GF-D8 (cell line): ENCODE measurements around the gene SLC24A3.

Experiments
- DNase-seq: peaks from one replicate; lab custom pipeline; 2025; lab: John Stamatoyannopoulos, UW

Gene SLC24A3

GRCh38 chr20:19594896-19595295, 382.5 kb downstream of the SLC24A3 start:
- no peak for DNase-seq

DNA sequence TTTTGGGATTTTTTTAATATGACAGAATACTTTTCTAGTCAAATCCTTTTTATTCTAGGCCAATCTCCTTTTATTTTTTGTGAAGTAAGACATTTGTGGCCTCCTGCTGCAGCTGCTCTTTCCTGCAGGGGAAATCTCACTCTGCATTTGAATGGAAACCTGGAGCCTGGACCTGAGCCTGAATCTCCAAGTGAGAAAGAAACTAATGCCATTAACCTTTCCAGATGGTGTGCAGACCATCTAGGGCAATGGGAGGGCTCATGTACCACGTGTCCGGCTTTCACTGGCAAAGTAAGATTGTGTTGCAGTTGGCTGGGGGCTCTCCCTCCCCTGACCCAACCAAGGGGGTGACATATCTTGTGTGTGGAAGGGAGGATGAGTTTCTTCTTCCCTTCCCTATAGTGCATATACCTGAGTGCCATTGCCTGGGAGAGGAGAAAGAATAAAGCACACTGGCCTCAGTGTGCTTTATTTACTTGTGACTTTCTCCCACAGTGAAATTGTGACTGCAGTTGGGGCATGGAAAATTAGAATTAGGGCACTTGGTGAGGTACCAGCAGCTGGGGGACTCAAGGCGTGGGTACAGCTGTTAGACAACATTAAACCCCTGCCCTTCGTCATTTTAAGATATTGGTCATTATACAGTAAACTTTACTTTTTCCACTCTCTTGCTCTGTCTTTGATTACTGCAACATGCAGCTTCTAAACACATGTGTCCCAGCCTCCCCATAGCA, 385.8 kb downstream of the SLC24A3 start:
- DNase-seq: no peak

- DNase-seq: no peak
Measured at GRCh38 chr20:19599200-19599599, 386.8 kb downstream of the SLC24A3 start.

DNA sequence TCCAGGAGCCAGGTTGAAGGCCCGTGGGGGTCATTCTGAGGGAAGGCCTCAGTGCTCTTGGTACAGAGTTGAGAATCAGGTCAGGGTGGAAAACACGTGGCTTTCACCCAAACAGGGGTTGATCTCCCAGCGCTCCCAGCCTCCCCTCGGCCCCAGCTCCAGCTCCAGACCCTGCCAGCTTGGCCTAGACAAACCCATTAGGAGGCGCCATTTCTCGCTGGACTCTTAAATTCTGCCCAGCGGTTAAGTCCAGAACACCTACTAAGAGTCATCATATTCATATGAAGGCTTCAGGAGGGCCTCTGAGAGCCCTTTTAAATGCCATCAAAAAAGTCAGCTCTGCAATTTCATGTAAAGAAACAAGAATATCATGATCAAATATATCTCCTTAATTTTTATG, 387.6 kb downstream of the SLC24A3 start:
- no peak for DNase-seq

- DNase-seq: no peak
Measured at GRCh38 chr20:19601126-19601810, 388.8 kb downstream of the SLC24A3 start.

- DNase-seq: no peak
Measured at GRCh38 chr20:19602675-19603375, 390.4 kb downstream of the SLC24A3 start.

- no peak for DNase-seq
Measured at GRCh38 chr20:19603376-19603750, 390.9 kb downstream of the SLC24A3 start.

DNA sequence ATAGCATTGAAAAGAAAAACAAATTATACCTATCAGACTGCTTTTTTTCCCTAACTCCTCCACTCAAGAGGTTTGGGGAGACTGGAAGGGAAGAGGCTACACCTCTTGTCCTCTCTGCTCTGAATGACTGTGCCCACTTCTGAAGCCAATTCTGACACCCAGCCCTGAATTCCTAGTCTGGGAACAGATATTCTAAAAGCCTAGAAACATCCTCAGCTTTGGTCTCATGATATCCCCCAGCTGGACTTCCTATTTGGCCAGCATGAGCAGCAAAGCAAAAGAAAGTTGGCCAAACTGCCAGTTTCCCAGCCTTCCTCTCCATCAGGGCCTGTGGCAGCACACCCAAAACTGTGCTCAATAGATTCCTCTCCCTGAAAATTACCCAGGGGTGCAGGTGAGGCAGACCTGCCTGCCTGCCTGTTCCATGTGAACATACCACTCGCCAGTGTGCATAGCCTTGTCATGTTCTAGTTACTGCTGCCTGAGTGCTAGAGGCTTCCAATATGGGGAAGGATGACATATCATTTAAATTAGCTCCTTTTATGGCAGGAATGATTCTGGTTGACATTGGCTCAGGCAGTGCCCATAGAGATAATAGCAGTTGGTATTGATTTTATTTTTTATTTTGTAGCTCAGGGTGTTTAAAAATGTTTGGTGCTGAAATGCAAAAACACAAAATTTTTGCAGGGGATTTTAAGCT, 393.5 kb downstream of the SLC24A3 start:
- no peak for DNase-seq

DNA sequence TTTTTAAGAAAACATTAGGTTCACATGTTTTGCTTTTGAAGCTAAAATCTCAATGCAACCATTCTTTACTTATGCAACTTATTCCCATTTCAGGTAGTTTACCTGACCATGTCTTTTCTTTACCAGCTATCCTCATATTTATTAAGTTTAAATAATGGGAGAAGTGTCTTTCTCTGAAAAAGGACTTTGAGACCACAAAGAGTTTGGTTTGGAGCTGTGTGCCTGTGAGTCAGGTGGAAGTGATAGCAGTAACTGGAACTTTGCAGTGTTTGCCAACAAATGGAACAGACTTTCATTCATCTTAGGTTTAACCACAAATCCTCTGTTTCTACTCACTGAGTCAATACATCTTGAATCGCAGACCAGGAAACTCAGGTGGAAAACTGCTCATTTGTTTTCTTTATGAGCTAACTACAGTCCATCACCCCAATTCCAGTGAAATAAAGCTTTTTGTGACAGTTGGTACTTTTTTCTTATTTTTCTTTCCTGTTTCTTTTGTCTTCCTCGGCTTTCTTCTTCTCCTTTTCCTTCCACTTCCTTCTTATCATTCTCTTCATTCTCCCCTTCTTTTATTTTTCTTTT, 397.3 kb downstream of the SLC24A3 start:
- DNase-seq: no peak

DNA sequence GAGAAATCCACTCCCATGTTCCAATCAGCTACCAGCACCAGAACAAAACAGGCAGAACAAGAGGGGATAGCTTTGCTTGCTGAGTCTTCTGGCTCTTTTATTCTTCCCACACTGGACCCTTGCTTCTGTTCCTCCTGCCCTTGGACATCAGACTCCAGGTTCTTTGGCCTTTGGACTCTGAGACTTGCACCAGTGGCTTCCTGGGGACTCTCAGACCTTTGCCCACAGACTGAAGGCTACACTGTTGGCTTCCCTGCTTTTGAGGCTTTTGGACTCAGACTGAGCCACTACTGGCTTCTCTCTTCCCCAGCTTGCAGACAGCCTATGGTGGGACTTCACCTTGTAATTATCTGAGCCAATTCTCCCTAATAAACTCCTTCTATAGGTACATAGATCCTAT, 403.2 kb downstream of the SLC24A3 start:
- DNase-seq: no peak

GRCh38 chr20:19616081-19616480, 403.6 kb downstream of the SLC24A3 start:
- DNase-seq: no peak

- no peak for DNase-seq
Measured at GRCh38 chr20:19616620-19617019, 404.2 kb downstream of the SLC24A3 start.

GRCh38 chr20:19617256-19617655, 404.8 kb downstream of the SLC24A3 start:
- no peak for DNase-seq

GRCh38 chr20:19618711-19619110, 406.3 kb downstream of the SLC24A3 start:
- DNase-seq: no peak

- no peak for DNase-seq
Measured at GRCh38 chr20:19619904-19620430, 407.5 kb downstream of the SLC24A3 start.

GRCh38 chr20:19620446-19620845, 408.0 kb downstream of the SLC24A3 start:
- DNase-seq: no peak

DNA sequence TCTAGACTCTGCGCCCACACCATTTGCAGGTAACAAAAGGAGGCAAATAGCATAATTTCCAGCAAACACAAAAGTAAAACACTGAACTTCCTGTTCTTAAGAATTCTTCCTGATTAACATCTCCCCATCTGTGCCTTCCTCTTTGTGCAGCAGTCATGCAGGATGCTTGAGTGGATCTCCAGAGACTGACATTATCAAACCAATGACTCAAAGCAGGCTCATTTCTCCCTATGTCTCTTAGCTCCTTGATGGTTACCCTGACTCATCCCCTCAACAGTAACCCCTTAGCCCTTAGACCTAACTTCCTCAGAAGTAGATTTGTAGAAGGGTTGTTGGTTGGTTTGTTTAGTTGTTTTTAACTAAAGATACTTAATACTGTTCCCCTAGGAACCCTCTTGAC, 408.6 kb downstream of the SLC24A3 start:
- no peak for DNase-seq

DNA sequence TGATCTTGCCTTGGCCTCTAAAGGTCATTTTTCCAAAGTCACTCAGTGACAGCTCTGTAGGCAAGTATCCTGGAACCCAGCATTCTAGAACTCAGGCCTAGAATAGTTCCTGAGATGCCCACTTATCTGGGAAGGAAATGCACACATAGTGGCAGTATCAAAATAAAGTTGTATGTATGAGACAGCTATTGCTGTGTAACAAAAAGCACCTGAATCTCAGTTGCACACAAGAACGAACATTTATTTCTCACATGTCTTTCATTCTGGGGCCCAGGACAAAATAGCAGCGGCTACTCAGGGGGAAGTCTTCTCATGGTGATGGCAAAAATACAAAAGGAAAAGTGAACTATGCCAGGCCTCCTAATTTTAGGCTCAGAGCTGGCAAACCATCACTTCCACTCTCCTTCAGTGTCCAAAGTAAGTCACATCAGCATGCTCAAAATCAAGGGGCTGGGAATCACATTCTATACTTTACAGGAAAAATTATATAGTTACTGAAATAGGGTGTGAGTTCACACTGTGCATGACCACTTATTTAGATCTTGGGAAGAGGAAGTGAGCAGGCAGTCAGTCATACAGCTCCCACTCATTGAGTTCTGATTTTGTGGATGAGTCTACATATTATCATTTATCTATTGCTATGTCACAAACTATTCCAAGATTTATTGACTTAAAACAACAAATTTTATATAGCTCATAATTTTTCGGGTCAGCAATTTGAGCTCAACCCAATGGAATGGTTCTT, 412.0 kb downstream of the SLC24A3 start:
- no peak for DNase-seq

DNA sequence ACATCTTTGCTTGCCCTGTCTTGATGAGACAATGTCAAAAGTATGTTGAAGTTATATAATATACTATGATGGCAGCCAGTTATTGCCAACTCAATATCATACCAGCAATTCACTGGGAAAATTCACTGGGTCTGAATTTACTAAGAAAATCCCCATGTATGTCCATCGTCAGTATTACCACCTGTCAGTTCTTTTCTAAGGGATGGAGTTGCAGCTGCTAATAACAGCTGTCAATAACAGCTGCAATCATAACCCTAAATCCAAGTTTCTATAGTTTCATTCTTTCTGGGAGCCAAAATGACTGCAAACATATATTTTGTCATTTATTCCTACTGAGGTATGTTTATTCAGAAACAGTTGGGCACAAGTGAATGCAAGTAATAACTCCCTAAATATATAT, 413.0 kb downstream of the SLC24A3 start:
- no peak for DNase-seq

DNA sequence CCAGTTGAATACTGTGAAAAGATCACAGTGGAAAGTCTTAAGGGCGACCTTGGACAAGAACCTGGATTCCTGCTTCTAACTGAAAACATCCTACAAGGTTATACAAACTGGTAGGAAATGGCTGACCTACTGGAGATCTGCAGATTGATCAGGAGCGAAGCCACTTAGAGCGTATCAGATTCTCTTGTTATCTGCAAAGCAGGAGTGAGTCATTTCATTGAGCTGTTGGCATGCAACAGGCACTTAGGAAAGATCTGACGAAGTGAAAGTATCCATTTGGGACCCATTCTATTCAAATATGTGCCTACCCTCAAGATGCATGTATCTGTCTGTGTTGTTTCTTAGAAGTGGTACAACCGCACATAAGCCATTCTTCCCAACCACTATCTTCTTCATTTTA, 414.5 kb downstream of the SLC24A3 start:
- DNase-seq: no peak

DNA sequence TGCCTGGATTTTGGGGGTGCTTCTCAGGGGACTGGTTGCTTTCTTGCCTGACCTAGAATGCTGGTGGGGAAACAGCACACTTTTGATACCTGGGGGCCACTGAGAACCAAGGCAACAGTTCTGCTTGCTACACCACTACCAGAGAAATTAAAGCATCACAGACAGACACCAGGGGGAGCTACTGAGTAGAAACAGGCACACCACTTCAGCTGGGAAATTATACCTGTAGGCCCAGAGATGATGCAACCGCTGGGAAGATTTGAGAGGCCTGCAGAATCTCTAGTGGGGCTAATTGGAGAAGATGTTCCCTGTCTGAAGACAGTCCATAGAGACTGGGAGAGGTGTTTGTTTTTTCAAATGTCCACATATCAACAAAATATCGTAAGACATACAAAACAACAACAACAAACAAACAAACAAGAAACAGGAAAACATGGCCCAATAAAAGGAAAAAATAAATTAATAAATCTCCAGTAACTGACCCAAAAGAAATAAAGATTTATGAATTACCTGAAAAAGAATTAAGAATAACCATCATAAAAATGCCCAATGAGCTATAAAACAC, 416.2 kb downstream of the SLC24A3 start:
- DNase-seq: no peak
